ENCODE data around the gene FBXL4.

GRCh38 chr6:98973571-98973970 is 25.8 kb upstream of the FBXL4 start:
- TF ChIP-seq CTCF (IDR thresholded peaks at IDR 0.05) (no peak), POLR2A (IDR thresholded peaks at IDR 0.05) (no peak)

All from lower leg skin (tissue), 3 donors.